ENCODE measurements around the gene NGLY1.

The NGLY1 gene

GRCh38 chr3:25707268-25707926 is 75.8 kb downstream of the NGLY1 start:
- DNase-seq = no peak

- no peak for DNase-seq
Observed at GRCh38 chr3:25706213-25706612, 77.0 kb downstream of the NGLY1 start.

GRCh38 chr3:25697553-25697952 is 85.7 kb downstream of the NGLY1 start:
- no peak for DNase-seq

- no peak for DNase-seq
Observed at GRCh38 chr3:25695731-25696420, 87.4 kb downstream of the NGLY1 start.

- no peak for DNase-seq
Observed at GRCh38 chr3:25693238-25693637, 90.0 kb downstream of the NGLY1 start.

- no peak for DNase-seq
Observed at GRCh38 chr3:25692341-25692740, 90.9 kb downstream of the NGLY1 start.

- DNase-seq = no peak
Observed at GRCh38 chr3:25690768-25691533, 92.3 kb downstream of the NGLY1 start.

- DNase-seq = no peak
Observed at GRCh38 chr3:25689226-25689625, 94.0 kb downstream of the NGLY1 start.

GRCh38 chr3:25687742-25688141 is 95.5 kb downstream of the NGLY1 start:
- no peak for DNase-seq

- no peak for DNase-seq
Observed at GRCh38 chr3:25686766-25687165, 96.5 kb downstream of the NGLY1 start.

GRCh38 chr3:25683882-25684281 is 99.4 kb downstream of the NGLY1 start:
- DNase-seq = no peak

GRCh38 chr3:25683410-25683809 is 99.8 kb downstream of the NGLY1 start:
- DNase-seq = no peak

- DNase-seq = no peak
Observed at GRCh38 chr3:25679642-25680302, 103.5 kb downstream of the NGLY1 start.

- DNase-seq = no peak
Observed at GRCh38 chr3:25679166-25679565, 104.1 kb downstream of the NGLY1 start.

- no peak for DNase-seq
Observed at GRCh38 chr3:25678581-25678980, 104.7 kb downstream of the NGLY1 start.

GRCh38 chr3:25677121-25677520 is 106.1 kb downstream of the NGLY1 start:
- DNase-seq = no peak

- DNase-seq = no peak
Observed at GRCh38 chr3:25674670-25675069, 108.6 kb downstream of the NGLY1 start.

GRCh38 chr3:25673738-25674298 is 109.4 kb downstream of the NGLY1 start:
- no peak for DNase-seq

Measured in fibroblast of skin of right quadriceps (primary cell).